Gastroesophageal sphincter (tissue), 4 donors: ENCODE data around the gene KAZN. TPM values are rescaled to one million over a fixed set of nuclear protein-coding genes. Genes with fewer than 3 reads are reported as not detected.

Source experiments
- ATAC-seq: fragments of 150-250 bp; one replicate; pipeline ENCODE4 v1.9.1; 2016; ENCODE audit warnings: mild to moderate bottlenecking, moderate library complexity
- H3K27ac ChIP-seq, 4 donors: fragments of 200-600 bp; sonication (generic) in 3 of 4; 1 replicate in 3 of 4; 2 replicates in 1 of 4; pipeline ENCODE4 v1.5.1; 2016 to 2019
- H3K27me3 ChIP-seq: fragments of 200-600 bp; sonication (generic); one replicate; pipeline ENCODE4 v1.5.1; 2019
- H3K36me3 ChIP-seq, 2 donors: fragments of 200-600 bp; sonication (generic); one replicate each; pipeline ENCODE4 v1.5.1; 2019; ENCODE audit warnings: control low read depth in 1 of 2
- H3K4me1 ChIP-seq, 3 donors: fragments of 200-600 bp; sonication (generic); 1 replicate in 2 of 3; 2 replicates in 1 of 3; pipeline ENCODE4 v1.5.1; 2016 to 2019; ENCODE audit warnings: control low read depth in 2 of 3
- H3K4me3 ChIP-seq, 2 donors: fragments of 200-600 bp; sonication (generic); one replicate each; pipeline ENCODE4 v1.5.1; 2019; ENCODE audit warnings: mild to moderate bottlenecking in 1 of 2, moderate library complexity in 1 of 2
- H3K9me3 ChIP-seq, 3 donors: fragments of 200-600 bp; sonication (generic); one replicate each; pipeline ENCODE4 v1.5.1; 2017 to 2019; ENCODE audit warnings: control low read depth in 2 of 3
- CTCF ChIP-seq, 4 experiments: fragments of 200-600 bp in 2 of 4; fragments of 450-650 bp in 2 of 4; sonication (generic) in 1 of 4; IDR thresholded peaks; one replicate each; pipeline ENCODE4 v1.5.1; 2017 to 2019; ENCODE audit warnings: antibody characterized with exemption in 4 of 4, mild to moderate bottlenecking in 2 of 4, moderate library complexity in 2 of 4
- EP300 ChIP-seq: sonication (generic); formaldehyde crosslinking; IDR thresholded peaks from one replicate; pipeline ENCODE4 v1.6.1; 2017; ENCODE audit warnings: antibody characterized with exemption, mild to moderate bottlenecking
- POLR2A ChIP-seq, 2 donors: fragments of 450-650 bp; IDR thresholded peaks; one replicate each; pipeline ENCODE4 v1.6.1; 2017; ENCODE audit warnings: antibody characterized with exemption in 2 of 2, mild to moderate bottlenecking in 2 of 2, moderate library complexity in 1 of 2
- POLR2AphosphoS5 ChIP-seq: sonication (generic); formaldehyde crosslinking; IDR thresholded peaks from one replicate; pipeline ENCODE4 v1.6.1; 2017; ENCODE audit warnings: antibody characterized with exemption
- WGBS, 2 donors: methylation state at CpG; one replicate each; pipeline ENCODE4 v1.1.5; 2018; ENCODE audit warnings: low coverage in 1 of 2; 5-methylcytosine and 5-hydroxymethylcytosine counted together
- total RNA-seq, 4 donors: library from RNA; depleted of rRNA; stranded (reverse); fragments of >200 nt; gene quantifications; one replicate each; pipeline ENCODE4 v1.1.0, GENCODE V29; 2016

KAZN gene
- total RNA-seq, 4 donors from 2014 or later = 6.5 to 16.6 (median 11.5) TPM

DNA sequence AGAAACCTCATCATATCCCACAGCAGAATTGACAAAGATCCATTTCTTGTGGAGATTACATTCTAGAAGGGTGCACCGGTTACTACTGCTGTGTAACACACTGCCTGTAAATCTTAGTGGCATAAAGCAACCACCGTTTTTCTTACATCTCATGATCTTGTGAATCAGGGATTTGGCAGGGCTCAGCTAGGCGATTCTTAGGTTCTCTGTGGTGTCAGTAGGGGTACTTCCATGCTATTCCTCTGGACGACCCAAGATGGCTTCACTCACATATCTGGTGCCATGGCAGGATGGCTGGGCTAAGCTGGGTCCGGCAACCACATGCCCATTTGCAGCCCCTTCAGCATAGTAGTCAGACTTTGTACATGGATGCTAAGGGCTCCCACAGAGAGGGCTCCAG lies 375.3 kb downstream of the KAZN start:
- Histone ChIP-seq H3K4me3 (no peak overlapping the region), H3K27ac (no peak overlapping the region), H3K4me1 (peaks cover 0 to 42% (median 14%) of the 10 kb centered on the region in 3 donors), H3K27me3 (no peaks in the 10 kb centered on the region), H3K36me3 (no peaks in the 10 kb centered on the region), H3K9me3 (peaks cover 0 to 6% (median 0%) of the 10 kb centered on the region in 3 donors)
- ATAC-seq = no peak
- no peak for TF ChIP-seq POLR2A (IDR thresholded peaks at IDR 0.05)
- no peak for TF ChIP-seq CTCF (IDR thresholded peaks at IDR 0.05)
- no peak for TF ChIP-seq EP300
- TF ChIP-seq POLR2AphosphoS5 = no peak
- WGBS, 2 donors = 91 to 92% methylated on average over 2 to 4 of the region's 5 CpGs

- ATAC-seq = no peak
- no peak overlapping the region for H3K27ac ChIP-seq
- no peaks in the 10 kb centered on the region for H3K27me3 ChIP-seq
- peaks cover 0 to 6% (median 0%) of the 10 kb centered on the region in 3 donors for H3K9me3 ChIP-seq
- no peaks in the 10 kb centered on the region for H3K36me3 ChIP-seq
- 25 to 46% methylated on average over 2 of the region's 2 CpGs for WGBS, 2 donors
- H3K4me1 ChIP-seq = peaks cover 0 to 37% (median 10%) of the 10 kb centered on the region in 3 donors
- H3K4me3 ChIP-seq = no peak overlapping the region
- TF ChIP-seq CTCF (IDR thresholded peaks at IDR 0.05) = no peak
- TF ChIP-seq POLR2AphosphoS5 = no peak
- TF ChIP-seq EP300 = no peak
- TF ChIP-seq POLR2A (IDR thresholded peaks at IDR 0.05) = no peak
Observed at GRCh38 chr1:14974361-14974760, 375.9 kb downstream of the KAZN start.

DNA sequence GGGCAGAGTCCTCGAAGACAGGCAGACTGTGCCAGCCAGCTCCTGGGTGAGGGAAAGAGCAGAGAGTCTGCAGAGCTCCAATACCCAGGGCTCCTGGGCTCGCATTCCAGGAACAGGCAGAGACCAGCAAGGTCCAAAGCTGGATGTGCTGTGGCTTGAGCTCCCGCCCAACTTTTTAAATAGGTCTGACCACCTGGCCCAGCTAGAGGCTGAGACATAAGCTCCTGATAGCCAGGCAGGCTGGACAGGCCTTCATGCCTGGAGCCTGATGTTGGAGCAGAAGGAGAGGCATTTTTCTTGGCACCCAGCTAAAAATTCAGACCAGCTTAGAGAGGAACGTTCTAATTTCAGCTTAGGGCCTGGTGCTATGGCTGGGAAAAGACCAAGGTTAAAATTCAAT lies 376.6 kb downstream of the KAZN start:
- ATAC-seq = no peak
- WGBS, 2 donors = 33 to 44% methylated on average over 1 to 2 of the region's 4 CpGs
- H3K27me3 ChIP-seq = no peaks in the 10 kb centered on the region
- no peaks in the 10 kb centered on the region for H3K36me3 ChIP-seq
- H3K9me3 ChIP-seq = peaks cover 0 to 6% (median 0%) of the 10 kb centered on the region in 3 donors
- TF ChIP-seq EP300 (no peak), POLR2AphosphoS5 (no peak), POLR2A (IDR thresholded peaks at IDR 0.05) (no peak), CTCF (IDR thresholded peaks at IDR 0.05) (no peak)
- H3K27ac ChIP-seq = peak overlapping the region in 1 of 4 donors; percentile 10
- peaks cover 0 to 29% (median 9%) of the 10 kb centered on the region in 3 donors for H3K4me1 ChIP-seq
- H3K4me3 ChIP-seq = no peak overlapping the region

DNA sequence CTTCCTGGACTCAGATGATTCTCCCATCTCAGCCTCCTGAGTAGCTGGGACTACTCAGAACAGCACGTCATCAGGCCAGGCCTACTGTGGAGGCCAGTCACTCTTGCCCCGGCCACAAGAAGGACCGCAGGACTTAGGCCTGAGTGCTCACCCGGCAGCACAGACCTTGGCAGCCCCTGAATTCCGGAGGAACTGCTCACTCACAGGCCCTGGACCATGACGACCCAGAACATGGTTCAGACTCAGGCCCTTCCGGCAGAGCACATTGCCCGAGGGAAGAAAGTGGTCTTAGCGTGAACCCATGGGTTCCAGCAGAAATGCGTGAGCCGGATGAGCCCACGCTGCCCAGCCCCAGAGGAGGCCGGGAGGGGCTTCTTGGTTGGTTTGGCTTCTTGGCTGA lies 377.8 kb downstream of the KAZN start:
- Histone ChIP-seq H3K36me3 (no peaks in the 10 kb centered on the region), H3K4me1 (peaks cover 0 to 28% (median 3%) of the 10 kb centered on the region in 3 donors), H3K27me3 (no peaks in the 10 kb centered on the region), H3K4me3 (no peak overlapping the region), H3K27ac (no peak overlapping the region), H3K9me3 (peaks cover 0 to 6% (median 0%) of the 10 kb centered on the region in 3 donors)
- 100% methylated on average over 1 of the region's 13 CpGs; no CpG with 5 or more reads in 1 of the 2 donors for WGBS, 2 donors
- no peak for ATAC-seq
- TF ChIP-seq POLR2A (IDR thresholded peaks at IDR 0.05) = no peak
- TF ChIP-seq POLR2AphosphoS5 = no peak
- no peak for TF ChIP-seq CTCF (IDR thresholded peaks at IDR 0.05)
- TF ChIP-seq EP300 = no peak

DNA sequence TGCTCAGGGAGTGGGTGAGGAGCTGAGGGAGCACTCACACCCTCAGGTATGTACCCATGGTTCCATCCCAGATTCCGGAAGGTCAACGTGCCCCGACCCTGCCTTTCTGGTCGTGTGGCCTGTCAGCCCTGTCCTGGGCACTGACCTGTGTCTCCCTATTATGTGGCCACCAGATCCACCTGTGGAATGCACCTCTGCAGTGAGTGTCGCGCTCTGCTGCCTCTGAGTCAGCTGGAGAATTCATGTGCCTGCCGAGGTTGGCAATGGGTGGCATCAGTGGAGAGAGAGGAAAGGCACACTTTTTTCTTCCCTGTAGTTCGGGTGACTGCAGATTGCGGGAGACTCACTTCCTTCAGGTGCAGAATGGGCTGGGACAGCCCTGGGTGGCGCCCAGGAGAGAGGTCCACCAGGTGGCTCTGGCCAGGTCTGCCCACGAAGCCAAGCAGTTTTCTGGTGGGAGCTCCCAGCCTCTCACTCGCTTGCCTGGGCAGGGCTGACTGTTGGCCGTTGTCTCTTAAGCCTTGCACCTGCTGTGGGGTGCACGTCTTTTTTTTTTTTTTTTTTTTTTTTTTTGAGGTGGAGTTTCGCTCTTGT lies 378.9 kb downstream of the KAZN start:
- Histone ChIP-seq H3K4me1 (peaks cover 0 to 20% (median 0%) of the 10 kb centered on the region in 3 donors), H3K4me3 (no peak overlapping the region), H3K27me3 (no peaks in the 10 kb centered on the region), H3K27ac (no peak overlapping the region), H3K9me3 (peaks cover 0 to 6% (median 0%) of the 10 kb centered on the region in 3 donors), H3K36me3 (no peaks in the 10 kb centered on the region)
- TF ChIP-seq EP300 (no peak), CTCF (IDR thresholded peaks at IDR 0.05) (no peak), POLR2A (IDR thresholded peaks at IDR 0.05) (no peak), POLR2AphosphoS5 (no peak)
- ATAC-seq = no peak
- 80 to 87% methylated on average over 1 to 6 of the region's 15 CpGs for WGBS, 2 donors
